Ramos (cell line): ENCODE data around the gene DNAAF1.

Experiments used
- in situ Hi-C: fragments of 300-500 bp; cut with MboI; formaldehyde crosslinking; loops from one replicate; pipeline ENCODE4 v1.14.3; 2022; ENCODE audit warnings: low sequenced_read_pairs; ENCODE audit not compliant: unreplicated experiment

DNAAF1 gene

DNA sequence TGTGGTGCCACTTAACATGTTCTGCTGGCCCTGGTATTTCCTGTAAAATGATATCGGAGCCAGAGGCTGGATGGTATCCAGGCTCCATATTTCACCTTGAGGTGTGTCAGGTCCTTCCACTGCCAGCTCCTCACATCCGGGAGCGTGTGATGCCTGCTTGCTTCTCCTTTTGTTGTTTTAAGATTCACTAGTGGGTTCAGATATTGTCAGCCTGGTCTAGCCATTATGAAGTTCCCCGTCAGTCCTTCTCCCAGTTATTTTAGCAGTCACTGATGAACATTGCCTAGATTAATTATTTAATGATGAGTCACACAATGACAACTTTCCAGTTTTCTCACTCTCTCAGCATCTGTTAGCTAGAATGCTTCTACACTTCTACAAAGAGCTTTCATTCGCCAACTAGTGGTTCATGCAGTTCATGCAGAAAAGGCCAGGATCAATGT lies 11.3 kb downstream of the DNAAF1 start:
- in situ Hi-C loops, result no loop called here

DNA sequence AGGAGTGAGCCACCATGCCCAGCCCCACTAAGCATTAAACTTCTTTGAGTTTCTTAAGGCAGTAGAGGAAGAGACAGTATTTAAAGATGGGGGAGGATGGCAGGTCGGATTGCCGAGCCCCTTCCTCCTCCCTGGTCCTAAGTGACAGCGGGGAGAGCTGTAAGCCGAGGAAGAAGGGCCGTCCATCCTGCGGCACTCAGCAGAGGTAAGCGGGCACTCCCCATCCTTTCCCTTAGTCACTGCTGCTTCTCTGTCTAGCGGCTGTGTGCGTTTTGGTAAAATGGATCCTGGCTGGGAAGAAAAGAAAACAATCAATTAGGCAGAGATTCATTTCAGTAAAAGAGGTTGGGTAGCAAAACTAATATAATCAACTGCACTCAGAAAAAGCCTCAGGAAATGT lies 13.9 kb downstream of the DNAAF1 start:
- in situ Hi-C loops, result no loop called here

DNA sequence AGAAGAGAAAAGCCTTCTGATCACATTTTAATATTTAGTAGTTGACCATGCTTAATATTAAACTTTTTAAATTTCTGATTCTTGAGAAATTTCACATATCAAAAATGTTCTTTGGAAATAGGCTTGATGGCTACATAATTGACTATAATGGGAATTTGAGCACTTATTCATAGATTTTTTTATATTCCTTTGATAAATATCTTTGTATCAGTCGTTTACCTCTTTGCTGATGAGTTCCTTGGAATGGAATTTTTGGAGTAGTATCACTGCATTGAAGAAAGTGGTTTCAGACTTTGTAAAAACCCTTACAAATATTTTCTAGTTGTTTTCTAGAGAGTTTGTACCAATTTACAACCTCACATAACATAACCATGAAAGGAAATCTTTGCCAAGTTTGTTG lies 14.7 kb downstream of the DNAAF1 start:
- in situ Hi-C loops, result no loop called here

DNA sequence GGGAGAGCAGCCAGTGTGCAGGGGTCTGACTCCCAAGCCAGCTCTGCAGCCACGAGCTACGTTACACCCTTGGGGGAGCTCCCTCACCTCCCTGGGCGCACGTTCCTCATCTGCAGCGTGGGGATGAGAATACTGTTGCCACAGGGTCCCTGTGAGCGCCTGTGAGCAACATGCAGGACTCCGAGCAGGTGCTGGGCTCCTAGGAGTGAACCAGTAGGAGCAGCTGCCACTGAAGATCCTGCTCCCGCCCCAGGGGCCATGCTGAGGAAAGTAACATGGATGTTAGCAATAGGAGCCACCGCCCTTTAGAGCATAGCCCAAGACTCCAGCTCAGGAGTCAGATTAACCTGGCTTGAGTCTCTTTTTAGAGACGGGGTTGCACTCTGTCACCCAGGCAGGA lies 15.9 kb downstream of the DNAAF1 start:
- in situ Hi-C loops, result no loop called here

DNA sequence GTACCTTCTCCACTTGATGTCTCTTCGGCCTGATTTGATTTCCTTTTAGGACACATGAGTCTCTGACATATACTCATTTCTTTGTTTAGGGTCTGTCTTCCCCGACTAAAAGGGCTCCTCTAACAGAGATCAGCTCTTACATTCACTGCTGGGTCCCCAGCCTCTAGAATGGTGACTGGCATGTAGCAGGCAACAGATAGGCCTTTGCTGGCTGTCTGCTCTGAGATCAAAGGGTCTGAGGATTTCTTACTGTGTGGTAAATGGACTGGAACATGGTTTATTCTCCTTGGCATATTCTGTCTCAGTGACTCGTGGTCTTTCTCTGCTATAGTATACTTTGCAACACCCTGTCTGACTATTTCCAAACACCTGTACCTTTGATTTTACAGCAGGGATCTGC lies 16.7 kb downstream of the DNAAF1 start:
- in situ Hi-C loops, result no loop called here

DNA sequence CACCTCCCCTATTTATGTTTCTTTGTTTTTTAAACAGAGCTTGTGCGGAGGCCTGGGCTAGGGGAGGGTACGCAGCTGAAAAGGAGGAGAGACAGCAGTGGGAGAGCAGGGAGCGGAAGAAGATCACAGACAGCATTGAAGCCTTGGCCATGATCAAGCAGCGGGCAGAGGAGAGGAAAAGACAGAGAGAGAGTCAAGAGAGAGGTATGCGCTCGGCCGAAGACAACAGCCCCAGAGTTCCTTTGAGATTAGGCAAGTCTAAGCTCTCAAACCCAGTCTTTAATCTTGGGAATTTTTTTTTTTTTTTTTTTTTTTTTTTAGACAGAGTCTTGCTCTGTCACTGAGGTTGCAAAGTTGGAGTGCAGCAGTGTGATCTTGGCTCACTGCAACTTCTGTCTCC lies 20.6 kb downstream of the DNAAF1 start:
- in situ Hi-C loops, result no loop called here

DNA sequence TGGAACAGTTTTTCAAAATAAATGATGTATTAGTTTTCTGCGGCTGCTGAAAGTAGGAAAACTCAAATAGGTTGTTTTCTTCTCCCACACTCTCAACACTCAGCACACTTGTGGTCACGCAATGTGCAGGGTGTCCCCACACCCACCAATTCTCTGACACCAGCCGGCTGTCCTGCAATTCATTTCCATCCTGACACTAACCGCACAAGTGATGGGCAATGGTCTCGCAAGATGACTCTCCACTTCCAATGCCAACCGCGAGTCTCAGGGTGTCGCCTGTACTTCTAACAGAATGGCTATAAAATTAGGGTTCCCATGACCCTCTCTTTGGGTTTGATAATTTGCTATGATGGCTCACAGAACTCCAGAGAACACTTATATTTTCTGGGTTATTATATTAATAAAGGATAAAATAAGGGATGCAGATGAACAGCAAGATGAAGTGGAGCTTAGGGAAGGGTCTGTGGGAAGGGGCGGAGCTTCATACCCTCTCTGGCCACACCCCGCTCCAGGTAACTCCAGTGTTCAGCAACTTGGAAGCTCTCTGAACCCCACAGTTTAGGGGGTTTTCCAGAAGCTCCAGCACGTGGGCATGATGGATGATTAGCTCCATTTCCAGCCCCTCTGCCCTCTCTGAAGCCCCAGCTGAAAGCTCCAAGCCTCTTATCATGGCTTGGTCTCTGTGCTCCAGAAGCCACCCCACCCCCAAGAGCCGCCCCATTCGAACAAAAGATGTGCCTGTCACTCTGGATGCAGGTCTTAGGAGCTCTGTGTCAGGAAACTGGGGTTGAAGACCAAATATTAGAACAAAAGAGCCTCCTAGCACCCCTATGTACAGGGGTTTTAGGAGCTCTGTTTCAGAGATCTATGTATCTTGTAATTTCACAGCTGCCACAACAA lies 21.9 kb downstream of the DNAAF1 start:
- in situ Hi-C loops, result no loop called here

DNA sequence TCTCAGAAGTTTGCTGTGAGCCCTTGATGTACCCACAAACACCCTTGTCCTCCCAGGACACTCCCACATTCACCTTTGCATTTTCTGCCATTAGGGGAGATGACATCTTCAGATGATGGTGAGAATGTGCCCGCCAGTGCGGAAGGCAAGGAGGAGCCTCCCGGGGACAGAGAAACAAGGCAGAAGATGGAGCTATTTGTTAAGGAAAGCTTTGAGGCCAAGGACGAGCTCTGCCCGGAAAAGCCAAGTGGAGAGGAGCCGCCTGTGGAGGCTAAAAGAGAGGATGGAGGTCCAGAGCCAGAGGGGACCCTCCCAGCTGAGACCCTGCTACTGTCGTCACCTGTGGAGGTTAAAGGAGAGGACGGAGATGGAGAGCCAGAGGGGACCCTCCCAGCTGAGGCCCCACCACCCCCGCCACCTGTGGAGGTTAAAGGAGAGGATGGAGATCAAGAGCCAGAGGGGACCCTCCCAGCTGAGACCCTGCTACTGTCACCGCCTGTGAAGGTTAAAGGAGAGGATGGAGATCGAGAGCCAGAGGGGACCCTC lies 24.7 kb downstream of the DNAAF1 start:
- in situ Hi-C loops, result no loop called here

DNA sequence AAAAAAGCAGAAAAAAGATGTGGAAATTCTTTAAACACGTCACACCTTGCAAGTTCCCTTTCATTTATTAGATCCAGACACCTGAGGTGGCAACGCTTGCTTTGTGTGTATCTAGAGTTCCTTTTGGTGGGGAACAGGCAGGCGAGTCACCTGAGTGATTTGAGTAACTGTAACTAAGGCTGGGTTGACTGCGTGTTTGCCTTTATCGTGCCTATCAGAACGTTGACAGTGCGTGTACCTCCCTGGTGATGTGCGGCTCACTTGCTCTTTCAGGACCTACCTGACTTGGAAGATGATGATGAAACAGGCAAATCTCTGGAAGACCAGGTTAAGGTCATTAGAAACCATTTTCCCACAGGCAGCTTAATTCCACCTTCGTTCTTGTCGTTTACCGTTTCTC lies 29.3 kb downstream of the DNAAF1 start:
- in situ Hi-C loops, result no loop called here

DNA sequence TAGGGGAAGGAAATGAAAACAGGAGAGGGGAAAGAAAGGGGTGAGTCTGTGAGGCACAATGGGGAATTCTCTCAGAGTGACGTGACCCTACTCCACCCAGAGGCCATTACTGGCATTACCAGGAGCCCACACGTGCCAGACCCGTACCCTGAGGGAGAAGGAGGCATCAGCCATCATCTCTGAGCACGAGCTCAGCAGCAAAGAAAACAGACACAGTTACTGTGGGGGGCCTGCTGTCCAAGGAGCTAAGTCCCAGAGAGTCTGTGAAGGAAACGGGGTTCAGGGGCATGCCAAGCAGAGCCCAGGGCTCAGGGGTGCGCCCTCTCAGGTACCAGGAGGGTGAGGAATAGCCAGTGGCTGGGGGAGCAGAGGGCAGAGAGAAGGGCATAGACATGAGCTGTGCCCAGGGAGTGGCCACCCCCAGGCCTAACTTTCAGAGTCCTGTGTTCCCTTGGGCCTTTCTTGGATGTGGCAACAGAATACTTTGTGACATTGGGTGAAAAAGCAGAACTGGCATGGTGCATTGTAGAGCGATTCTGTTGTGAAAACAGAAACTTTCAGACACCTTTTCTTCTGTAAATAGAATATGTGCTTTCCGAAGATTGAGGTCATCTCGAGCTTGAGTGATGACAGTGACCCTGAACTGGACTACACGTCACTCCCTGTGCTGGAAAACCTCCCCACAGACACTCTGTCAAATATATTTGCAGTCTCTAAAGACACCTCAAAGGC lies 30.4 kb downstream of the DNAAF1 start:
- in situ Hi-C loops, result no loop called here

DNA sequence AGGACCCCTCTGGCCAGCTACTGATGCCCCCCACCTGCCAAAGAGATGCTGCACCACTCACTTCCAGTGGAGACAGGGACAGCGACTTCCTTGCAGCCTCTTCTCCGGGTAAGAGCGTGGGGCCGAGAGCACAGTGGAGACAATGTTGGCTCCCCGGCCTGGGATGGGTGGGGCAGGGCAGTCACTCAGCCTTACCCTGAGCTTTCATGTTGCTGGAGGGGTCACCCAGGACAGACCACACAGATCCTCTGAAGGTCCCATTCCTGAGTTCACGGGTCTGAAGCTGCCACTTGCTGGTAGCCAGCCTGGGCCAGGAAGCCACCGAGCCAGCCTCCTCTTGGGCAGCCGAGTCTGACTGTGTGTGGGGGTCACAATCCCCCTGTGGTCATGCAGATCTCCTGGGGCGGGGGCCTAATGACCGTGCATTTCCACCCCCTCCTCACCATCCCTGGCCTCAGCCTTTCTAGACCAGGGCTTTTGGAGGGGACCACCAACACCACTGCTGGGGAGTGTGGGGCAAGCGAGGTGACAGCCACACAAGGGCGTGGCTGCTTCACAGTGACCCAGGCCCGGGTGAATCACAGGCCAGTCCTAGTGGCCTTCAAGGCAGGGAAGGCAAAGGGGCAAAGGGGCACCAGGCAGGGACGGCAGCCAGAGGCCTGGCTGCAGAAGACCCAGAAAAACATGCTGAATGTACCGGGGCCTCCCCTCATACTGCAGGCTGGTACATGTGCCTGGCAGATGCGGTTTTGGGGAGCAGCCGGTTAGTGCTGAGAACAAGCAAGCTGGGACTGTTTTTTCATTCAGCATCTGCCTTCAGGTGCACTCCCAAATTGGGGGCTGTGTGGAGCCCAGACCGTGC lies 31.3 kb downstream of the DNAAF1 start:
- in situ Hi-C loops, result no loop called here

DNA sequence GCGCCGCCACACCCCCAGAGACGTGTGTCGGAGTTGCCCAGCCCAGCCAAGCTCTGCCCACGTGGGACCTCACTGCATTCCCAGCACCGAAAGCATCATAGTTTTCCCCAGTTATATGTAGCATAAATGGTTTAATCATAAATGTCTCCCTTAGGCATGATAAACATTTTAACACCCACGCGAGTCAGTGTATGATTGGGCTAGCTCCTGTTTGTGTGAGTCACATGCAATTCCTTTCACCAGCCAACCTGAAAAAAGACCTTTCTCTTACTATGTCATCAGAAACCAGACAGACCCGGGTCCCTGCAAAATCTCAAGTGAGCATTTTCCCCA lies 32.6 kb downstream of the DNAAF1 start:
- in situ Hi-C loops, result no loop called here

DNA sequence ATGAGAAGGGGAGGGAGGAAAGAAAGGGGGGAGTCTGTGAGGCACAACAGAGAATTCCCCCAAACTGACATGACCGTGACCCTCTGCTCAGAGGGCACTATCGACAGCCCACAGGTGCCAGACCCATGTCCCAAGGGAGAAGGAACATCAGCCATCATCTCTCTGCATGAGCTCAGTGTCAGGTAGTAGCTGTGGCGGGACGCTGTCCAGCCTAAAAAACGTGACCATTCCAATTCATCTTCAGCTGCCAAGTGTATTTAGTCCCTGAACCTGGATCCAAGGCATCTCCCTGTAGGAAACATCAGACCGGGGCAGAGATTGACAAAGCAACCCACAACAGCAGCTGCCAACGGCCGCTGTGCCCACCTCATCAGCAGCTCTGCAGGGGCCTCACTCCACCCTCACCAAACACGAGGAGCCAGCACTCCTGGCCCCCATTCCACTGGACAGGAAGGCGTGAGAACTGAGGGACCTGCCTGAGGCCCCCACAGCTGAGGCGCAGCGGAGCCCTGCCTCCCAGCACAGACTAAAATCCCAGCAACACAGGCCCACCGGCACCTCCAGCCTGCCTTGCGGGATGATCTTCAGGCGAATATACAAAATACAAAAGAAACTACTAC lies 33.1 kb downstream of the DNAAF1 start:
- in situ Hi-C loops, result no loop called here

DNA sequence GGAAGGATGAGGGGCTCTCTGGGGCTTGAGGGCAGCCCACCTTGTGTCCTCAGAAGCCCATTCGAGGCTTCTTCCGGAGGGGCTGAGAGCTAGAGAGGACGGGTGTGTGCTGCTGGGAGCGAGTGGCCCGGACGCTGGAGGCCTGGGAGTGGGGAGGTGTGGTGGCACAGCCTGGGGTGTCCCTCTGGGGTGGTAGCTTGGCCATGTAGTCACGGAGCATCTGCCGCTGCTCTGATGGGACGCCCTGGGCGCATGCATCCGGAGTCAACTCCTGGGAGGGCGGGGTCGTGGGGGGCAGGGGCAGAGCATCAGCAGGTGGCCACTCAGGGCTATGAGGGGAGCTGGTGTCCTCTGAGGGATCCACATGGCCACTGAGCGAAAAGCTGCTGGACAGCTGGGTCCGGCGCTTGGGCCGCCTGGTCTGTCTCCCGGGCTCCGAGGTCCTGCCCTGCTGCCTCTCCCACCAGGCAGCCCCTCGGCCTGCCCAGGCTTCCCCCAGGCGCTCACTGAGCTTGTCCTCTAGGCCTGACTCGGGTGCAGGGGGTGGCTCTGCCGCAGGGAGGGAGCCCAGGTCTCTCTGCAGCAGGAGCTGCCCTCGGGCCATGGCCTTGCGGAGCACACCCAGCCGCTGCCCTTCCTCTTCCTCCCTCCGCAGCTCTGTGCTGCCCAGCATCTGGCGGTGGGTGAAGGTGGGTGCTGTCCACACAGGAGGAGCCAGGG lies 33.9 kb downstream of the DNAAF1 start:
- in situ Hi-C loops, result no loop called here

DNA sequence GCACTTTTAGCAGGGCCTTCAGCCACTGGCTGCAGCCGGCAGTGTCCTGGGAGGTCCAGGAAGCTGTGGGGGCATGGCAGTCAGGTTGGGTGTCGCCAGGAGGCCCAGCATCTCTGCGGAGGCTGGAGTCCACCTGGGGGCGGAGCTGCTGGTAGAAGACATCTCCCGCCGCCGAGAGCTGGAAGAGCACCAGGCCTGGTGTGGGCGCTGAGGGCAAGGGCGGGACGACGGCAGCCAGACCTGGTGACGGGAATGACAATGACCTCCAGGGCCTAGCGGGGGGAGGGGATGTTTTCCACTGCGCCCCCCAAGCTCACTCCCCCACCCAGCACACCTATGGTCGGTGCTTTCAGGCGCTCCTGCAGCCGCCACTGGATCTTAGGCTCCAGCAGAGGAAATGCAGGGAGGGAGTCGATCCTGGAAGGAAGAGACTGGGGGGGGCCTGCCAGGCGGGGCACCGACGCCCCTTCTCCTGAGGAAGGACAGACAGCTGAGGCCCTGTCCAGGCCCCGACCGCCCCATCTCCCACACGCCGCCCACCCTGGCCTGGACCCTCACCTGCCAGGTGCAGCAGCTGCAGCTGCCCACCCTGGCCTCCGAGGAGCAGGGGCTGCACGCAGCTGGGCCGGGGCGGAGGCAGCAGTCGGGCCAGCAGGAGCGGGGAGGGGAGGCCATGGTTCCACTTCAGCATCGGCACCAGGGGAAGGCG lies 34.7 kb downstream of the DNAAF1 start:
- in situ Hi-C loops, result no loop called here

DNA sequence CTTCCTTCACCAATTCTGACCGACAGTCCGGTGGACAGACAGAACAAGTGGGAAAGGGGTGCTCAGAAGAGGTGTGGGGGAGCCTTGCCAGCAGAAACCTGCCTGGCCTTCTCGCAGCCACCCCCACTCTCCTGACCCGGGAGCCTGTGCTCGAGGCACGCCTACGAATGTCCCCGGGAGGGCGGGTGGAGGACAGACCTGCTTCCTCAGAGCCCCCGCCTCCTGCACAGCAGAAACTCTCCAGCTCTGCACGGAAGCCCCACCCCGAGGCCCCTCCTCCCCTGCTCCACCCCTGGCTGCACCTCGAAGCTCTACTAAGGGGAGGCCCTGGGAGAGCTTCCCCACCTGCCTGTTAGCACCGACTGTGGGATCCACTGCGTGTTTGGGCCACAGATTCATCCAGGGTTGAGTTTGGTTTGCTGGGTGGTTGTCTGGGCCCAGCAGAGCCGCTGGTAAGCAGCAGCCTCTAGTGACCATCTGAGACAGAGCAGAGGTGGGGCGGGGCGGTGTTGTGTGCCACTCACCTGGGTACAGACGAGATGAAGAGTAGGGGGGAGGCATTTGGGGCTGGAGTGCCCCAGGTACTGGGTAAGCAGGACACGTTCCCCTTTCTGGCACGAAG lies 35.5 kb downstream of the DNAAF1 start:
- in situ Hi-C loops, result no loop called here

DNA sequence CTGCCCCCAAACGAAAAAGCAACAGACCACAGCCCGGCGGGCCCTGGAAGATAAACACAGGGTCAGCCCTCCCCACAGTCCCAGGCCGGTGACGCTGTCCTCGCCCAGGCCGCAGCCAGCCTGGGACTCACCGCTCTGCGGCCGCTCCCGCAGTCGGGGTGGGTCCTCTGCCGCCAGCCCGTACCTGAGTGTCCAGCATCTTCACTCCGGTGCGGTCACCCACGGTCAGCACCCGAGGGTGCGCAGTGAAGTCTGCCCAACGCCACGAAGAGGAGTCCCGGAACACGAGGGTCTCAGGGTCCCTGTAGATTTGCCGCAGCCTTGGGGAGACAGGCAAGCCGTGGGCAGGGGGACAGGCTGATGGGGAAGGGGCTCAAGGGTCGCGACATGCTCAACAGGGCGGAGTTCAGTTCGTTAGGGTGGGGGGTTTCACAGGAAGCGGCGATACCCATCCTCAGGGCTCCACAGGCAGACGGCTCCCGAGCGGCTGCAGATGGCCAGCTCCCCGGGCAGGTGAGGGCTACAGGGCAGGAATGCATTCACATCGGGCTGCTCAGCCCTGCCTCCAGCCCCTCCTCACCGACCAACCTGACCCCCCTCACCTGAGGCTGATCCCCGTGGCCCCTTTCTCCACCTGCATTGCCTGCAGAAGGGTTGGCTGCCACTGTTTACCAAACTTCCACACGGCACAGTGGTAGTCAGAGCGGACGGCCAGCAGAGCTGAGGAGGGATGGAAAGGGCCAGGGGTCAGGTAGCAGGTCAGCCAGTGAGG lies 36.2 kb downstream of the DNAAF1 start:
- in situ Hi-C loops, result no loop called here

DNA sequence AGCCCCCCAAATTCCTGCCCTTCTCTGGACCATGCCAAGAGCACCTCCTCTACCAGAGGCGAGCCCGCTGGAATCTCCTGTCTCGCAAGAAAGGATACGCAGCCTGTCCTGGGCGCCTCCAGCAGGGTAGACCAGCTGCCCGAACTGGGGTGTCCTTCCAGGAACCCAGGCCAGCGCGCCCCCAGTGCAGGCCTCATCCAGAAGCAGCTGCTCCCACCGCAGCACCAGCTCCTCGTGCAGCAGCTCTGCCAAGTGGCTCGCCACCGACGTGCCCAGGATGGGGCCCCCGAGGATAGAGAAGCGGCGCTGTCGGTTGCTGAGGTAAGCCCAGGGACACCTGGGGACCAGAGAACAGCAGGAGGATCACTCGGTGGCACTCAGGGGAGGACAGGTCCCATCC lies 37.0 kb downstream of the DNAAF1 start:
- in situ Hi-C loops, result no loop called here
